GM18526 (cell line): ENCODE data around the gene SRCIN1.

Source experiments
- POLR2A ChIP-seq: IDR thresholded peaks from 3 replicates; pipeline ENCODE4 v1.6.1; 2011; ENCODE audit not compliant: insufficient read length; ENCODE audit errors: extremely low read depth

Gene SRCIN1

GRCh38 chr17:38587947-38588787 lies 17.6 kb downstream of the SRCIN1 start:
- no peak for TF ChIP-seq POLR2A

DNA sequence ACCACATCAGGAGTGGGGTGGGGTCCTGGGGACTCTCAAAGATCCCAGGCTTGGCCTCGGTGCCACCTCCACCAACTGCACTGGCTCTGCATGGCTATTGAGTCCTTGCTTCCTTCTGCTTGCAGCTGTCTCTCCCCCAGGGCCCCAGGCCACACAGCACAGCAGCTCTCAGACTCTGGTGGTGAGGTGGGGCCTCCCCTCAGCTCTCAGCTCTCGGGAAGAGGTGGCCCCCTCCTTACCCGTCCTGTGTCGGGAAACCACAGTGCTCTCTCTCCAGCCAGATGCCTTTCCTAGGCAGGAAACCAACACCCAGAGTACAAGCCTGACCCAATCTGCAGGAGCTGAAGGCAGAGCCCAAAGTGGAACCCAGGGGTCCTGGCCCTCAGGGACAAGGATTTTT lies 18.5 kb downstream of the SRCIN1 start:
- TF ChIP-seq POLR2A, result no peak

- TF ChIP-seq POLR2A, result no peak
These were observed 19.0 kb downstream of the SRCIN1 start for GRCh38 chr17:38586788-38587187.

GRCh38 chr17:38585918-38586529 lies 19.7 kb downstream of the SRCIN1 start:
- TF ChIP-seq POLR2A, result no peak

GRCh38 chr17:38585056-38585917 lies 20.5 kb downstream of the SRCIN1 start:
- no peak for TF ChIP-seq POLR2A

- TF ChIP-seq POLR2A, result no peak
These were observed 21.3 kb downstream of the SRCIN1 start for GRCh38 chr17:38584350-38584925.

DNA sequence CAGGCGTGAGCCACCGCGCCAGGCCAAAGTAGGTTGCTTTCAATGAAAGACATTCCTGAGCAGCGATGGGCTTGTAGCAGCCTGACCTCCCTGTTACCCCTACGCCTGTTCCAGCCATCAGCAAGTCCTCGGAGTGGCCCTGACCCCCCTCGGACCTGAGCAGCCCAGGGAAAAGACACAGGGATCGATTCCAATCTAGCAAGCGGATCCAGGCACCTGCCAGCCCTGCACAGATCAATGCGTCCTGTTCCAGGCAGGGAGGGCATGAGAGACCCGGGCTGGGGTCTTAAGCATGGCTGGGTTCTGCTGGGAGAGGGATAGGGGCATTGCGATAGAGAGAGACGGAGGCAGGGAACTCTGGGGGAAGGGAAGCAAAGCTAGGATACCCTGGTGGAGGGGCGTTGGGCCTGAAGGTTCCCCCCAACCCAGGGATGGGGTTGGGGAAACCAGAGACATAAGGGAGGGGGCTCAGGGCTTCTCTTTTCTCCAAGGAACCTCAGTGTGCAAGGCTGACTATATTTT lies 21.9 kb downstream of the SRCIN1 start:
- TF ChIP-seq POLR2A, result no peak

DNA sequence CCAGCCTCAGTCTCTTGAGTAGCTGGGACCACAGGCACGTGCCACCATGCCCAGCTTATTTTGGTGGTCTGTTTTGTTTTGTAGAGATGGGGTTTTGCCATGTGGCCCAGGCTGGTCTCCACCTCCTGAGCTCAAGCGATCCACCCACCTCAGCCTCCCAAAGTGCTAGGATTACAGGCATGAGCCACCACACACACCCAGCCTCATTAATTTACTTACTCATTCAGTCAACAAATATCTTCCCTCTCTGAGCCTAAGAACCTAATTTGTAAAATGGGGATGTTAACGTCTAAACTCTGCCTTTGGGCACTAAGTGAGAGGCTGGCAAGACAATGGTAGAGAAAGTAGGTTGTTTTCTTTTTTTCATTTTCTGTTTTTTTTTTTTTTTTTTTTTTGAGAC lies 22.6 kb downstream of the SRCIN1 start:
- TF ChIP-seq POLR2A, result no peak

- no peak for TF ChIP-seq POLR2A
These were observed 23.7 kb downstream of the SRCIN1 start for GRCh38 chr17:38582069-38582468.

DNA sequence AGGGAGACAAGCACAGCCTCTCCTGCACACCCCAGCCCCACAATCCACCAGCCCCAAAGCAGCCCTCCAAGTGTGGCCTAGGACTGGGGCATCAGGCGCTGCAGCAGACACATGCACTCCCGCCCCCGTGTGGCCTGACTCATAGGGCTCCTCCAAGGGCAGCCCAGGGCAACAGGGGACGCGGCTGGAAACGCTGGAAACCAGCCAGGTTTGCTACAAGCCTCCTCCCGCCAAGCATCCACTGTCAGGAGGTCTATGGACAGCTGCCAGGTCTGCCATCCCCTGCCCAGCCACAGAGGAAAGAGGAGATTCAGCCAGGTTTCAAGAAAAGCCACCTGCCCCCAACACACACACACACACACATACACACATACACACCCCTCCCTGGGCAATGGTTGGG lies 25.8 kb downstream of the SRCIN1 start:
- no peak for TF ChIP-seq POLR2A

DNA sequence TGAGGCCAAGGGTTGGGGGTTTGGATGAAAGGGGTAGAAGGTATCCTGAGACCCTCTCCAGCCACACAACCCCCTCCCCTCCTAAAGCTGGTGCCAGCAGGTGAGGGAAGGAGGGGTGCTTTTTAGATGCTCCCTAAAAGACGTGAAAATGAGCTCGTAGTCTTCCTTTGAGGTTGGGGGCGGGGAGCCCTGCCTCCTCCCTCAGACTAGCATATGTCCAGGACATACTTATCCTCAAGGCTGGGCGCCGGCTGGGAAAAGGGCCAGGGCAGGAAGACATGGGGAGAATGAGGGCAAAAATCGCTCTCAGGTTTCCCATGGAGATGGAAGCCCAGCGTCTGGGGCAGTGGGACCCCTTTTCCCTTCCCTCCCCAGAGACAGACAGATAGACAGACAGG lies 26.7 kb downstream of the SRCIN1 start:
- no peak for TF ChIP-seq POLR2A

- TF ChIP-seq POLR2A, result no peak
These were observed 27.3 kb downstream of the SRCIN1 start for GRCh38 chr17:38578229-38579082.

DNA sequence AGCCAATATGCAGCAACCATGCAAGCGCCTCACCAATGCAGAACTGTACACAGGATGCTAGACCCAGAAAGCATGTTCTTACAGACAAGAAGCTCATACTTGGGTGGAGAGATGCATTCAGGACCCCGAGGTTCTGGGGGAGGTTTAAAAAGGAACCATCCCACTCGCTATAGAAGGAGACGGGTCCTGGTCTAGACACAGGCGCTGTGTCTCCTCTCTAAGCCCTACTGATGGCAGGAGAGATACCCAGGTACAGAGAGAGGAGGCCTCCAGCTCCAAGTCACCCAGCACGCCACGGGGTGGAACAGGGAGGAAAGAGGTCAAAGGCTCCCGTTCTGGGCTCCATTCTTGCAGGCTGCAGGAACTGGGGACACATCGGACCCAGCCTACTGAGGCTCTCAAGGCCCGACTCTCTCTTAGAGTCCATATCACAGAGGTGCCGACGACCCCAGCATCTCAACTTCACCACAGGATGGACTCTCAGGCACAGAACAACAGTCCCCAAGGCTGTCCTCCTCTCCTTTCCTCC lies 28.0 kb downstream of the SRCIN1 start:
- no peak for TF ChIP-seq POLR2A

GRCh38 chr17:38577244-38577643 lies 28.5 kb downstream of the SRCIN1 start:
- TF ChIP-seq POLR2A, result no peak

DNA sequence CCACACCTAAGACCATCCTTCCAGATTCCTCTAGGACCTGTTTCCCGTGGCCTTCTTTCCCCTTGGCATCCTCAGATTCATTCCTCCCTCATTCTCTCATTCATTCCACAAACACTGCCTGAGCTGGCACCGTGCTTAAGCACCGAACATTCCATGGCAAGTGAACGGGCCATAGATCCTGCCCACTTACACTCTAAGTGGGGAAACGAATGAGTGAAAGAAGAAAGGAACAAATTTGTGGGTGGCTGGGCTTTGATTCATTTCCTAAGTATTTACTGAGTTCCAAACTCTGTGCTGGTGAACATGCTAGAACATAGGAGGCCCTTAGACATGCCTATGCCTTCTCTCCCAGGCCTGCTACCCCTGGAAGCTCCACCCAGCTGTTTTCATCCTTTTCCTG lies 30.0 kb downstream of the SRCIN1 start:
- TF ChIP-seq POLR2A, result no peak

DNA sequence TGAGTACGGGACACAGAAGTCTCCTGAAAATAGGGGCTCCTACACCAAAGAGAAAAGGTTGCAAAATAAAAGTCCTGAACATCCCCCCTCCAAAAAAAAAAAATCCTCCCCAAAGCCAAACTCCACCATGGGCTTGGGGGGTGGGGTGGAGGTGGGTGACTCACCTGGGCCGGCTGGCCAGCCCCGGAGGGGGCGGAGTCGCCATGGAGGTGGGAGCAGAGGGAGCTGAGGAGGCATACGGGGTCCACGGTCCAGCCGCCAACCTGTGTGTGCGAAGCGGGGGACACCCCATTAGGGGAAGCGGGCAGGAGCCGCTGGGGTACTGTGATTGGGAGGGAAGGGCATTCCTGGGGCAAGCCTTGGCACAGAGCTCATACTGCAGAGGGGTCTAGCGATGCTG lies 31.0 kb downstream of the SRCIN1 start:
- no peak for TF ChIP-seq POLR2A
